WI38 (cell line): ENCODE results near the gene ROCK2.

Source experiments
- H3K4me3 ChIP-seq: 2 replicates; pipeline ENCODE4 v1.5.1; 2011; ENCODE audit warnings: low read depth, mild to moderate bottlenecking, control low read depth, low read length
- TF ChIP-seq, protein P1 (sequence below): IDR thresholded peaks from 2 replicates; pipeline ENCODE4 v1.5.1; 2012; ENCODE audit warnings: low read depth, mild to moderate bottlenecking, control low read depth, low read length

The ROCK2 gene

DNA sequence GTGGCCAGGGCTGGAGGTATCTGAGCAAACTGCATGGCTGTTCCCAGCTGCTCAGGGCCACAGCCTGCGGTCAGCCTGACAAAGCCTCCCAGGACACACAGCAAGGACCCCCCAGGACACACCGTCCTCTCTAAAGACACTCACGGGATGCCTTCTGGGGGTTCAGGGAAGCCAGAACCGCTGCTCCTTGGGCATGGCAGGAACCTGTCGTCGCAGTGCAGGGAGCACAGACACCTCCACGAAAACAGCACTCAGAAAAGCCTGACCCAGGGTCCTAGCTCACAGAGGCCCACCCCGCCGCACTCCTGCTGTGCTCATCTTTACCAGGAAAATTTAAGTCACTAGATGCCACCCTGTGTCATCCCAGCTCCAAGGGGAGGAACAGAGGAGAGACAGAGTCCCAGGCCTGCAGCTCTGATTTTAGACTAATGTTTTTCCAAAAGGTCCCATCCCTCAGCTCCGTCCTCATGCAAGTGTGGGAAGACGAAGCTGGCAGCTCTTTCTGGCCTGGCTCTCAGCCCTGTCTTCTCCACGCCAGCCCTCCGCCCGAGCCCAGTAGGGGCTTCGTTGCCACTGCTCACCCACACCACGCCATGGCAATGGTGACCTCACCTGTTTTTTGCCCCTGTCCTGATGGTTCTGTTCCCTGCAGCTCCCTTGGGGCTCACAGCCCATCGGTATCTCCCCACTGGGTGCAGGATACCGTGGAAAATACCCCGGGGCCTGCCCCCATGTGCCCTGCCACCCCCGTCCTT, 213.1 kb downstream of the ROCK2 start:
- TF ChIP-seq, protein P1, sequence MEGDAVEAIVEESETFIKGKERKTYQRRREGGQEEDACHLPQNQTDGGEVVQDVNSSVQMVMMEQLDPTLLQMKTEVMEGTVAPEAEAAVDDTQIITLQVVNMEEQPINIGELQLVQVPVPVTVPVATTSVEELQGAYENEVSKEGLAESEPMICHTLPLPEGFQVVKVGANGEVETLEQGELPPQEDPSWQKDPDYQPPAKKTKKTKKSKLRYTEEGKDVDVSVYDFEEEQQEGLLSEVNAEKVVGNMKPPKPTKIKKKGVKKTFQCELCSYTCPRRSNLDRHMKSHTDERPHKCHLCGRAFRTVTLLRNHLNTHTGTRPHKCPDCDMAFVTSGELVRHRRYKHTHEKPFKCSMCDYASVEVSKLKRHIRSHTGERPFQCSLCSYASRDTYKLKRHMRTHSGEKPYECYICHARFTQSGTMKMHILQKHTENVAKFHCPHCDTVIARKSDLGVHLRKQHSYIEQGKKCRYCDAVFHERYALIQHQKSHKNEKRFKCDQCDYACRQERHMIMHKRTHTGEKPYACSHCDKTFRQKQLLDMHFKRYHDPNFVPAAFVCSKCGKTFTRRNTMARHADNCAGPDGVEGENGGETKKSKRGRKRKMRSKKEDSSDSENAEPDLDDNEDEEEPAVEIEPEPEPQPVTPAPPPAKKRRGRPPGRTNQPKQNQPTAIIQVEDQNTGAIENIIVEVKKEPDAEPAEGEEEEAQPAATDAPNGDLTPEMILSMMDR: no peak
- no peak overlapping the region for H3K4me3 ChIP-seq
